Activated B cell treated with CpG ODN at 0.5 μM for 24 hours (primary cell): ENCODE results near the gene MBTPS1. TPM values are rescaled to one million over a fixed set of nuclear protein-coding genes. Genes with fewer than 3 reads are reported as not detected.
"Not testable (repeated sequence)": the region's sequence is repeated elsewhere in the genome, so short reads cannot be mapped to it uniquely, and the experiment has no call there.

Experiments used
- ATAC-seq: fragments of 200-7000 bp; cut with Tn5 transposase; one replicate; pipeline ENCODE4 v1.10.0; 2021; ENCODE audit warnings: low read depth, mild to moderate bottlenecking, moderate library complexity
- CTCF ChIA-PET: fragments of 350-600 bp; sonication (Branson Sonifier 250); formaldehyde crosslinking; loops from one replicate; lab custom pipeline; 2021; ENCODE audit warnings: antibody characterized with exemption; lab: Charles Lee
- POLR2A ChIA-PET: fragments of 350-600 bp; sonication (Branson Sonifier 250); formaldehyde crosslinking; loops from one replicate; lab custom pipeline; 2021; ENCODE audit warnings: antibody characterized with exemption; lab: Charles Lee
- DNase-seq: peaks from one replicate; pipeline ENCODE4 v3.0.0; 2022
- H3K27ac Mint-ChIP-seq: one replicate; pipeline ENCODE4 v1.8.0; 2020; ENCODE audit warnings: mixed read lengths
- H3K27me3 Mint-ChIP-seq: one replicate; pipeline ENCODE4 v1.8.0; 2021; ENCODE audit warnings: mixed read lengths
- H3K36me3 Mint-ChIP-seq: one replicate; pipeline ENCODE4 v1.8.0; 2021; ENCODE audit warnings: low read depth, mixed read lengths
- H3K4me1 Mint-ChIP-seq: one replicate; pipeline ENCODE4 v1.8.0; 2021; ENCODE audit warnings: mixed read lengths
- H3K4me3 Mint-ChIP-seq: one replicate; pipeline ENCODE4 v1.8.0; 2020; ENCODE audit warnings: mild to moderate bottlenecking, mixed read lengths
- H3K9me3 Mint-ChIP-seq: one replicate; pipeline ENCODE4 v1.8.0; 2020; ENCODE audit warnings: mixed read lengths
- intact Hi-C: fragments of 100-400 bp; cut with micrococcal nuclease; formaldehyde crosslinking; loops from one replicate; pipeline ENCODE4 v1.15.1; 2024
- total RNA-seq: library from RNA; stranded (reverse); gene quantifications from 2 replicates; pipeline ENCODE4 v1.2.3, GENCODE V29; 2022
- TF ChIP-seq, protein P1 (sequence below): fragments of 200-600 bp; IDR thresholded peaks from one replicate; pipeline ENCODE4 v1.8.0; 2022; ENCODE audit warnings: antibody characterized with exemption, mild to moderate bottlenecking

The MBTPS1 gene
- total RNA-seq, 1 donor from 2014 or later = 79.2 TPM

DNA sequence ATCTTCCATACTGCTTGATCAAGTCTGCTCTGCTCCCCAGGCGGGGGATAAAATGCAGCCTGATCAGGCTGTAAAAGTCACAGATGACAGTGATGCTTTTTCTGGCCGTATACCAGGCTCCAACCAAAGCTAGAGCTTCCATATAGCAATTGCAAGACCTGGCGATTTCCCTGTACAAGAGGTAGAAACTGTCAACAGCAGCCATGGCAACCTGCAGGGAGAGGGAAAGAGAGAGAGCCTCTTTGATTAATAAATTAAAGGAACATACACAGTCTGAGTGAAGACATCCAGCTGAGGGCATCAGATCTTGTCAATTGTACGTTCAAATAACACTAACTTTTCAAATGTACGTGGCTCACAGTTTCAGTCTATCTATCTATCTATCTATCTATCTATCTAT, 14.4 kb upstream of the MBTPS1 start:
- Mint-ChIP-seq H3K4me1 (peaks cover 26% of the 10 kb centered on the region), H3K4me3 (no peak overlapping the region), H3K36me3 (peaks cover 37% of the 10 kb centered on the region), H3K9me3 (no peaks in the 10 kb centered on the region), H3K27ac (no peak overlapping the region), H3K27me3 (no peaks in the 10 kb centered on the region)
- intact Hi-C loops = no loop called here
- ATAC-seq (no peak), DNase-seq (no peak)
- TF ChIP-seq, protein P1, sequence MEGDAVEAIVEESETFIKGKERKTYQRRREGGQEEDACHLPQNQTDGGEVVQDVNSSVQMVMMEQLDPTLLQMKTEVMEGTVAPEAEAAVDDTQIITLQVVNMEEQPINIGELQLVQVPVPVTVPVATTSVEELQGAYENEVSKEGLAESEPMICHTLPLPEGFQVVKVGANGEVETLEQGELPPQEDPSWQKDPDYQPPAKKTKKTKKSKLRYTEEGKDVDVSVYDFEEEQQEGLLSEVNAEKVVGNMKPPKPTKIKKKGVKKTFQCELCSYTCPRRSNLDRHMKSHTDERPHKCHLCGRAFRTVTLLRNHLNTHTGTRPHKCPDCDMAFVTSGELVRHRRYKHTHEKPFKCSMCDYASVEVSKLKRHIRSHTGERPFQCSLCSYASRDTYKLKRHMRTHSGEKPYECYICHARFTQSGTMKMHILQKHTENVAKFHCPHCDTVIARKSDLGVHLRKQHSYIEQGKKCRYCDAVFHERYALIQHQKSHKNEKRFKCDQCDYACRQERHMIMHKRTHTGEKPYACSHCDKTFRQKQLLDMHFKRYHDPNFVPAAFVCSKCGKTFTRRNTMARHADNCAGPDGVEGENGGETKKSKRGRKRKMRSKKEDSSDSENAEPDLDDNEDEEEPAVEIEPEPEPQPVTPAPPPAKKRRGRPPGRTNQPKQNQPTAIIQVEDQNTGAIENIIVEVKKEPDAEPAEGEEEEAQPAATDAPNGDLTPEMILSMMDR = no peak
- CTCF ChIA-PET = no interaction called here
- POLR2A ChIA-PET = interaction anchor here (0.6 to 5.0 kb wide), 2 partner anchors 9 to 15 kb away, joined by 4 to 33 read pairs; partner anchors contain the start of gene MBTPS1

DNA sequence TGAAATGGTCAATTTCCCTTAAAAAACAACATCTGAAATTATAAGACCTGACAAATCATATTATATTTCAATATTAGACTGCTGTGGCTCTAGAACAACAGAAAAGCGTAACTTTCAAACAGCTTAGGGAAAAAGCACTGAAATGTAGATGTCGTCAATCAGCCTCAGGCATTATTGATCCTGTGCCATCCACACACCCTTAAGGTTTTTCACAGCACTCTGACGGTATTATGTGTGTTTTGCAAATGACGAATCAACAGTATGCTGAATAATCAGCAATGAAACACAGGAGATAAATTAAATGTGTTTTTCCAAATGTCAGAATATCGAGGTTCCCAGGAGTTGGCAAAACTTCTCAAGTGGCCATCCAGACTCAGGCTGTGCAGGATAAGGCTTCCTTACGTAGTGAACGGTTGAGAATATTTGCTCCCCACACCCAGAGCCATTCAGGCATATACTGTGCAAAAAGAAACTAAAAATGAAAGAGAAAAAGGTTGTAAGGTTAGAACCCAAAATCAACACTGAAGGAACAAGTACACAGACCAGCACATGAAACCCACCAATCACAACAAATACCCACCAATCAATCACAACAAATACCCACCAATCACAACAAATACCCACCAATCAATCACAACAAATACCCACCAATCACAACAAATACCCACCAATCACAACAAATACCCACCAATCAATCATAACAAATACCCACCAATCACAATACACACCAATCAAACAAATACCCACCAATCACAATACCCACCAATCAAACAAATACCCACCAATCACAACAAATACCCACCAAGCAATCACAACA, 7.7 kb upstream of the MBTPS1 start:
- Mint-ChIP-seq H3K4me3 (no peak overlapping the region), H3K27ac (no peak overlapping the region), H3K9me3 (no peaks in the 10 kb centered on the region), H3K4me1 (peaks cover 13% of the 10 kb centered on the region), H3K36me3 (peaks cover 32% of the 10 kb centered on the region), H3K27me3 (no peaks in the 10 kb centered on the region)
- ATAC-seq (peak; percentile 40), DNase-seq (no peak)
- intact Hi-C loops = no loop called here
- POLR2A ChIA-PET = no interaction called here
- CTCF ChIA-PET = no interaction called here
- TF ChIP-seq, protein P1 = no peak

DNA sequence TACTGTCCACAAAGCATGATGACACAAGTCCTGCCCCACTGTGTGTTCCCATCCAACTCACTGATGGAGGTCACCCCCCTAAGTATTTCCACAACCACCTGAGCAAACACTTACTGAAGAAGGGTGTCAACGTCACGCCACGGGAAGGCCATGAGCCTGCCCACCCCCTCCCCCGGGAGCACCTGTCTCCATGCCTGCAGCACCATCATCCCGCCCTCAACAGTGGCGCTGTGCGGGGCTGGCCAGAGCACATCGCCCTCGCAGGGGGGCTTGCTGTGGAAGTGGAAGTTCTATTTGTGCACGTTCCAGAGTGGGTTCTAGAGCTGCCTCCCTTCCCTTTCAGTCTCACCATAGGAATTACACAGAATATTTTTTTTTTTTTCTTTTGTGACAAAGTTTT, 4.3 kb upstream of the MBTPS1 start:
- CTCF ChIA-PET = no interaction called here
- no peak for ATAC-seq
- intact Hi-C loops = no loop called here

DNA sequence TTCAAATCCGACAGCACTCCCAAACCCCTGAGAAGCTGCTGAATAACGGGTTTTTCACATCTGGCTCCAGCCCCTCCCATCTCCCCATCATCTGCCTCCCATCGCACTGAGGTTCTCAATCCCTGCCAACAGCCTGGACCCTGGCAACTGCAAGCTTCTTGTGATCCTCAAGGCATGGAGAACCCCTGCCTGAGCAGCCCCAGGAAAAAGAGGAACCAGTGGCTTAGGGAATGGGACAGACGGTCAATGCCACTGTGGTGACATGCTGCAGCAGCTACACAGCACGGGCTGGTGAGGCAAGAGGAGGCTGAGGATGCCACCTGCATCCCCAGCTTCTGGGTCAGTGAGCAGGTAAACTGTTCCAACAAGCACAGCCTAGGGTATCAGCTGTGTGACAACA, 3.3 kb upstream of the MBTPS1 start:
- ATAC-seq (no peak), DNase-seq (no peak)
- Mint-ChIP-seq H3K27ac (no peak overlapping the region), H3K4me3 (no peak overlapping the region), H3K27me3 (no peaks in the 10 kb centered on the region), H3K36me3 (peaks cover 19% of the 10 kb centered on the region), H3K4me1 (peaks cover 30% of the 10 kb centered on the region), H3K9me3 (no peaks in the 10 kb centered on the region)
- intact Hi-C loops = no loop called here
- ChIA-PET CTCF (no interaction called here), POLR2A (interaction anchor here (4.9 kb wide), 1 partner anchor 24 kb away, joined by 47 read pairs; the partner anchor contains the start of genes DNAAF1 and HSDL1)
- TF ChIP-seq, protein P1 = no peak

More for the DNA sequence above, 4.3 kb upstream of the MBTPS1 start:
- H3K9me3 Mint-ChIP-seq = no peaks in the 10 kb centered on the region
- peaks cover 24% of the 10 kb centered on the region for H3K4me1 Mint-ChIP-seq
- POLR2A ChIA-PET = no interaction called here
- TF ChIP-seq, protein P1 = no peak
- H3K27me3 Mint-ChIP-seq = no peaks in the 10 kb centered on the region
- H3K4me3 Mint-ChIP-seq = no peak overlapping the region
- peaks cover 20% of the 10 kb centered on the region for H3K36me3 Mint-ChIP-seq
- DNase-seq = no peak
- H3K27ac Mint-ChIP-seq = no peak overlapping the region

DNA sequence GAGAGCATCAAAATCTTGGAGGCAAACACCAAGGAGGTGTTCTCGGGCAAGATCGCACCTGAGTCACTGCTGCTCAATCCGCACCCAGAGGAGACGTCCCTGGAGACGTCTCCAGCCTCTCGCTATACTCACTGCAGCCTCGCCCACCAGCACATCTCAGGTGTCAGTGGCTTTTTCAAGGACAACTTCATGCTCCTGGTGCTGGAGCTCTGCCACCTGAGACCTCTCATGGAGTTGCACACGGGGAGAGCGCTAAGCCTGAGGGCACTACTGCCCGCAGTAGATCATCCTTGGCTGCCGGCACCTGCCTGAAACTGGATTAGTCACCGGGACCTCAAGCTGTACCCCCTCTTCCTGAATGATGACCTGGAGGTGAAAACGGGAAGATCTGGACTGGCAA, 2.6 kb upstream of the MBTPS1 start:
- Mint-ChIP-seq H3K27ac (no peak overlapping the region), H3K4me3 (no peak overlapping the region), H3K9me3 (no peaks in the 10 kb centered on the region), H3K36me3 (peaks cover 17% of the 10 kb centered on the region), H3K4me1 (peaks cover 26% of the 10 kb centered on the region), H3K27me3 (no peaks in the 10 kb centered on the region)
- CTCF ChIA-PET = interaction anchor here (1.6 kb wide), 1 partner anchor 67 kb away, joined by 6 read pairs; the partner anchor contains the start of gene TAF1C
- TF ChIP-seq, protein P1 = no peak
- ATAC-seq (no peak), DNase-seq (no peak)
- POLR2A ChIA-PET = interaction anchor here (0.6 to 4.9 kb wide), 2 partner anchors 25 to 208 kb away, joined by 5 to 47 read pairs; partner anchors contain the start of genes DNAAF1 and HSDL1
- intact Hi-C loops = no loop called here

DNA sequence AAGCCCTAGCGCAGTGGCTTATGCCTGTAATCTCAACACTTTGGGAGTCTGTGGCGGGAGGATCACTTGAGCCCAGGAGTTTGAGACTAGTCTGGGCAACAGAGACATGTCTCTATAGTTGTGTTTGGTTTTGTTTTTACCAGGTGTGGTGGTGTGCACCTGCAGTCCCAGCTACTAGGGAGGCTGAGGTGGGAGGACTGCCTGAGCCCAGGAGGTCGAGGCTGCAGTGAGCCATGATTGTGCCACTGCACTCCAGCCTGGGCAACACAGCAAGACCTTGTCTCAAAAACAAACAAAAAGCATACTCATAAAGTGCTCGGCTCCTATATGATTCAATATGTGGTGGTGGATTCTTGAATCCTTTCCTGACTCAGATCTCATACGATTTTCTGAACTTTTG, 1.6 kb upstream of the MBTPS1 start:
- peak overlapping the region; percentile 46 for H3K4me3 Mint-ChIP-seq
- H3K27ac Mint-ChIP-seq, DNase-seq, ATAC-seq, intact Hi-C loops, H3K27me3 Mint-ChIP-seq, H3K9me3 Mint-ChIP-seq: not testable (repeated sequence)
- H3K4me1 Mint-ChIP-seq = peaks cover 25% of the 10 kb centered on the region
- ChIA-PET POLR2A (interaction anchor here (0.6 to 4.9 kb wide), 2 partner anchors 15 to 26 kb away, joined by 3 to 47 read pairs; partner anchors contain the start of genes DNAAF1 and HSDL1), CTCF (interaction anchor here (1.6 to 3.6 kb wide), 2 partner anchors 30 to 68 kb away, joined by 6 to 17 read pairs; partner anchors contain the start of gene TAF1C)
- peaks cover 16% of the 10 kb centered on the region for H3K36me3 Mint-ChIP-seq
